Ovary (tissue), 3 donors: ENCODE data around the gene ADCY1.

Experiments used
- EP300 ChIP-seq: sonication (generic); formaldehyde crosslinking; IDR thresholded peaks from one replicate; pipeline ENCODE4 v1.6.1; 2017; ENCODE audit warnings: antibody characterized with exemption
- POLR2A ChIP-seq: fragments of 450-650 bp; IDR thresholded peaks from one replicate; pipeline ENCODE4 v1.6.1; 2017; ENCODE audit warnings: antibody characterized with exemption, mild to moderate bottlenecking, moderate library complexity
- TF ChIP-seq, protein P1 (sequence below), 3 donors: fragments of 450-650 bp in 2 of 3; fragments of 200-600 bp in 1 of 3; IDR thresholded peaks; one replicate each; pipeline versions ENCODE4 v1.5.1 to v1.8.0; 2016 to 2022; ENCODE audit warnings: antibody characterized with exemption in 3 of 3, mild to moderate bottlenecking in 1 of 3
- donor health status: DM: no; HTN: no; CAD: no.

- TF ChIP-seq, protein P1, sequence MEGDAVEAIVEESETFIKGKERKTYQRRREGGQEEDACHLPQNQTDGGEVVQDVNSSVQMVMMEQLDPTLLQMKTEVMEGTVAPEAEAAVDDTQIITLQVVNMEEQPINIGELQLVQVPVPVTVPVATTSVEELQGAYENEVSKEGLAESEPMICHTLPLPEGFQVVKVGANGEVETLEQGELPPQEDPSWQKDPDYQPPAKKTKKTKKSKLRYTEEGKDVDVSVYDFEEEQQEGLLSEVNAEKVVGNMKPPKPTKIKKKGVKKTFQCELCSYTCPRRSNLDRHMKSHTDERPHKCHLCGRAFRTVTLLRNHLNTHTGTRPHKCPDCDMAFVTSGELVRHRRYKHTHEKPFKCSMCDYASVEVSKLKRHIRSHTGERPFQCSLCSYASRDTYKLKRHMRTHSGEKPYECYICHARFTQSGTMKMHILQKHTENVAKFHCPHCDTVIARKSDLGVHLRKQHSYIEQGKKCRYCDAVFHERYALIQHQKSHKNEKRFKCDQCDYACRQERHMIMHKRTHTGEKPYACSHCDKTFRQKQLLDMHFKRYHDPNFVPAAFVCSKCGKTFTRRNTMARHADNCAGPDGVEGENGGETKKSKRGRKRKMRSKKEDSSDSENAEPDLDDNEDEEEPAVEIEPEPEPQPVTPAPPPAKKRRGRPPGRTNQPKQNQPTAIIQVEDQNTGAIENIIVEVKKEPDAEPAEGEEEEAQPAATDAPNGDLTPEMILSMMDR (IDR thresholded peaks at IDR 0.05), result no peak
- TF ChIP-seq POLR2A, result no peak
- no peak for TF ChIP-seq EP300
These were observed 50.9 kb downstream of the ADCY1 start for GRCh38 chr7:45625067-45625466.
